T-helper 1 cell treated with Interleukin-12 subunit alpha and Interleukin-12 subunit beta and Interleukin-4 antibody, amounts not matched to agents 30 ng/mL and 1 ng/mL, for 36 hours (primary cell): ENCODE data around the gene MICAL3. TPM values are rescaled to one million over a fixed set of nuclear protein-coding genes. Genes with fewer than 3 reads are reported as not detected.

Source experiments
- intact Hi-C: fragments of 100-400 bp; cut with micrococcal nuclease; formaldehyde crosslinking; loops from one replicate; pipeline ENCODE4 v1.15.1; 2024
- total RNA-seq: library from RNA; stranded (reverse); gene quantifications from 2 replicates; pipeline ENCODE4 v1.2.3, GENCODE V29; 2022

The MICAL3 gene
- total RNA-seq, 1 donor from 2014 or later, result 45.0 TPM

DNA sequence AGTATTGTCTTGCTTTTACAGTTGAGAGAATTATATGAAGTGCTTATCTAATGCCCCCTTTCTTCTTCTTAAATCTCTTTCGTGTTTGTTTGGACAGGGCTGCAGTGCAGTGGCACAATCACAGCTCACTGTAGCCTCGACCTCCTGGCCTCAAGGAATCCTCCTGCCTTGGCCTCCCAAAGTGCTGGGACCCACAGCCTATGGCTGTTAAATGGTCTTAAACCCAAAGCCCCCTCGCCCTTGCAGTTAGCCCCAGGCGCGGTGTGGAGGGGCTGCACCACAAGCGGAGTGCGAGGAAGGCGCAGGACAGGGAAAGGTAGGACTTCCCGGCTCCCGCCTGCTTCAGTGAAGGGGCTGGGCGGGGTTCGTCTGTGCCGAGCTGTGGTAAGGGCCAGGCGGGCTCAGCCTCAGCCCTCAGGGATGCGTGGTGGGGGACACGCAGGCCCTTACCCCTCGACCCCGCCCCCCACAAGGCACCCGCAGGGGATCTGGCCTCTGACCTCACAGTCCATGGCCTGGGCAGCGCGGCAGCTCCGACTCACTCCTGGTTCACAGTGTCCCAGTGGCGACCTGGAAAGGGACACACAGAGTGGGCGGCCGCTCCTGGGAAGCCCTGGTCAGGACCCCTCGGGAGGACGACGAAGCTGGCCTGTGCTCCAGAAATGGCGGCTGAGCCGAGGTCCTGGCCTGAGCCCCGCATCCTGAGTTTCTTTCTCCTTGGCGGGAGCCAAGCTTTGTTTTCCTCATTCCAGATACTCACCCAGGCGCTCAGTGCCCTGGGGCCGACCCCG lies 274.6 kb downstream of the MICAL3 start:
- intact Hi-C loops, result no loop called here

DNA sequence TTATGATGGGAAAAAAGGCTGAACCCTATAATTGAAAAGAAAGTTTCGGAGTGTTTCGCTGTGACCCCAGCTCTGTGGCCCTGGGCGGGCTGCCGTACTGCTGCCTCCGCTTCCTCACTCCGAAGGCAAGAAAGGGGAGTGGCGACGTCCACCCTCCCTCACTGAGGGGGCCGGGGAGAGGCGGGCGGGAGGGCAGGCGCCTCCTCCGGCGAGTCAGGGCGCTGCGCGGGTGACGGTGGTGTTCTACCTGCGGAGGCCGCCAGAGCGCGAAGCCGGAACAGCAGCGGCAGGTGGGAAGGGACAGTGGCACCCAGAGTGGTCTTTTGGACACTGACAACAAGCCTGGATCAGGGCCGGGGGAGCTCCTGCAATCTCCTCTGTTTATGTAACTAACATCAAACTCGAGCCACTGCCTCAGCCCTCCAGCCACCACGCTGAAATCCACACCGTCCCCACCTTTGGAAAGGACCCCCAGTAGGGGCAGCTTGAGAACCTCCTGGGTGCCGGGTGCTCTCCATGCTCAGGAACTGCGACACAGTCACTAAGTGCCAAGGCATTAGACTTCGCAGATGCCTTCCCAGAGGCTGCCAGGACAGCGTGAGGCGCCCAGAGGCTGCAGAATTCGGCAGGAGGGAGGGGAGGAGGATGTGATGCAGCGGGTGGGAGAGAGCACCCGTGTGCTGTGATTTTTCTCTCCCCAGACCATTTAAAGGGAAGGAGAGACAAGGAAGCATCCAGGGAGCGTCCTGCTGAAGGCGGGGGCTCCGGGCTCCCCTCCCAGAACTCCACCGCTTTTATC lies 275.6 kb downstream of the MICAL3 start:
- intact Hi-C loops, result no loop called here

DNA sequence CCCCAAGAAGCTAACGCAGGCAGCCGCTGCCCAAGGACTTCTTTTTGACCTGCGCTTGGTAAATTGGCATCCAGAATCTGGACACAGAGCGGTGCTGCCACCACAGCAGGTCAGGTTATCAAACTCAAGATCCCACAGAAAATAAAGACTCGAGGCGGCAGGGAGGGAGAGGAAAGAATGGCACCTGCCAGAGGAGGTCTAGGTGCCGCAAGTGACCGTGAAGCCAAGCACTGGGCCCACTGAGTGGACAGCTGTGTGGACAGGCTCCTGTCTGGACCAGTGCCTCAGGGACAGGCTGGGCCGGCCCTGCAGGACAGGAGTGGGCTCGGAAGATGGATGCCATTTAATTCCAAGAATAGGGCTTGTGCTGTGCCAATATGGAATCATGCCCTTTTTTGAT lies 277.4 kb downstream of the MICAL3 start:
- intact Hi-C loops, result no loop called here

DNA sequence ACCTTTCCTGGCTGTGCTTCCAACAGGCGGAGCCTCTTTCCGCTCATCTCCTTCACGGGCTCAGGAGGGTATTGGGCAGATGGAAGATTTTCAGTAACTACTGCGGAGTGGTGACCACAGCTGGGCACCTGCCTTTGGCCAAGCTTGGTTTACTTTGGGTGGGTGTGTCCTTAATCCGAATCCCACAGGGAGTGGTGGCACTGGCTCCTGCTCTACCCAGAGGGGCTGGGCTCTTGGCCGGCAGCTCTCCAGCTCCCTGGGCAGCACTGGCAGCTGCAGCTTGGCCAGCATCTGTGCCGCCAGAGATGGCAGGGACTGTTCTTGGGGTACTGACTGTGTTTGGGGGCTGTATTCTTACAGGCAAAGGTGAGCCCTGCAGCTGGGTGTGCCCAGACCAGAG lies 279.9 kb downstream of the MICAL3 start:
- intact Hi-C loops, result no loop called here

DNA sequence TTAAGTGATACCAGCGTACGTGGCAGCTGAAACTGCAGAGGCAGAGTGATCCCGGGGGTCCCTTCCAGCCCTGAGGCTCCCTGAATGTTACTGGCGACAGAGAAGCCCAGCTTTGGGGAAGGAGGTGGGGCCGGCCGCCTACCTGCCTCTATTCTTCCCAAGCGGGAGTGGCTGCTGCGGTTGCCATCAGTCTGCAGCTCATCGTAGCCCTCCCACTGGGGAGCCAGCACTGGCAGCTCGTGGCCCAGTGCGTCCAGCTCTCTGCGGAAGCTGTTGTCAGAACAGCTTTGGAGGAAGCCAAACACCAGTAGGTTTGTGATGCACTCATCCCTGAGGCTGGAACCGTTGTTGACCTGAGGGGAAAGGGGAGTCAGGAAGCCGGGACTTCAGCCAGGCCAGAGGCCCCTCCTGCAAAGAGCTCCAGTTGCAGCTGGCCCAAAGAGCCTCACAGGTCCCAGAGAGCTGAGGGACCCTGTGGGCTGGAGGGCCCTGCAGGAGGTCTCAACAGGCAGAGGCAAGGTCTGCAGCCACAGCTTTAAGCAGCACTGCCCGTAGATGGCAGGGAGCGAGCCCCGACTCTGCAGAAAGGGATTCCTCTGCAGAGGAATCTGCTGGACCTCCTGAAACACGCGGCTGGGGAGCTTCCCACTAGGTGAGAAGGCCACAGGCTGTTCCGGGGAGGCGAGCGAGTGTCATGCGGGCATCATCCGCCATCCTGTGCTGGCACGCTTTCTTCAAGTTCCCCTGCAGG lies 280.5 kb downstream of the MICAL3 start:
- intact Hi-C loops, result loop anchor here (1.0 kb wide), 1 partner anchor 280 kb away; the partner anchor contains the start of gene MICAL3

DNA sequence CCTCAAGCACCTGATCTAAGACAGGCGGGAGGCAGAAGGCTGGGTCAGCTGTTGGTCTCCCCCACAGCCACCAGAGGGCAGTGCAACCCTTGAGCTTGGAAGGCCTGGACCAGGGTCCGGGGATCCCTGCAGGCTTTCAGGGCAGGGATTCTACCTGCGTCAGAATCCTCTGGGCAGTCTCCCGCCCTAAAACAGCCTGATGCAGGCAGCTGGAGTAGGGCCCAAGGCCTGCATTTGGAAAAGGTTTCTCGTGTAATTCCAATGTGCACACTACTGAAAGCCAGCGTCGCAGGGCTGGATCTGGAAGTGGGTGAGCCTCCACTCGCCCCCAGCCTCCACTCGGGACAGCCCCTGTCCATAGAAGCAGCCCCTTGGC lies 281.8 kb downstream of the MICAL3 start:
- intact Hi-C loops, result loop anchor here (1.0 kb wide), 2 partner anchors 43 to 334 kb away; no protein-coding TSS in a partner anchor

DNA sequence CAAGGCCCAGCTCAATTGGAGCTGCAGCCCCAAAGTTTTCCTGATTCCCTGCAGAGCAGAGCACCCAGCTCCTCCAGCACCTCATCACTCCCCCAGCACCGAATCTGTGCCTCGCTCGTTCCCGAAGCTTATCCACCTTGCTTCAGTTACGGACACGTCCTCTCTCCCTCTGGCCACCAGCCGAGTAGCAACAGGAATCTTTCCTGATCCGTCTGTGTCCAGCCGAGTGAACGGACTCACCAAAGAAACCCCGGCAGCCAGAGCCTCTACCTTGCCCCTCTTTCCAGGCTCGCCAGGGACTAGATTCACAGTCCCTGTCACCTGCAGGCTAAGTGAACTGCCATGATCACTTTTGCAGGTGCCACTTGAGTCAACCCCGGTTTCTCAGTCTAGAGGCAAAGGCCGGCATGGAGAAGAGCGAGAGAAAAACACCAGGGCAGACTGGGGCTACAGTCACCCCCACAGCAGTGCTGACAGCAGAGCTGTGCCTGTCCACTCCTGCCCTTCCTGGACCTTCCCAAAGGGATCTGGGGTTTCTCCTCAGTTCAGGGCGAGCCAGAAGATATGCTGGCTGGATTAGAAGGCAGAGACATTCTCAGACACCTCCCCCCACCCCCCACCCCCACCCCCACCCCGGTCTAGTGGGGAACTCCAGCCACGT lies 282.4 kb downstream of the MICAL3 start:
- intact Hi-C loops, result loop anchor here (1.0 kb wide), 2 partner anchors 43 to 334 kb away; no protein-coding TSS in a partner anchor

DNA sequence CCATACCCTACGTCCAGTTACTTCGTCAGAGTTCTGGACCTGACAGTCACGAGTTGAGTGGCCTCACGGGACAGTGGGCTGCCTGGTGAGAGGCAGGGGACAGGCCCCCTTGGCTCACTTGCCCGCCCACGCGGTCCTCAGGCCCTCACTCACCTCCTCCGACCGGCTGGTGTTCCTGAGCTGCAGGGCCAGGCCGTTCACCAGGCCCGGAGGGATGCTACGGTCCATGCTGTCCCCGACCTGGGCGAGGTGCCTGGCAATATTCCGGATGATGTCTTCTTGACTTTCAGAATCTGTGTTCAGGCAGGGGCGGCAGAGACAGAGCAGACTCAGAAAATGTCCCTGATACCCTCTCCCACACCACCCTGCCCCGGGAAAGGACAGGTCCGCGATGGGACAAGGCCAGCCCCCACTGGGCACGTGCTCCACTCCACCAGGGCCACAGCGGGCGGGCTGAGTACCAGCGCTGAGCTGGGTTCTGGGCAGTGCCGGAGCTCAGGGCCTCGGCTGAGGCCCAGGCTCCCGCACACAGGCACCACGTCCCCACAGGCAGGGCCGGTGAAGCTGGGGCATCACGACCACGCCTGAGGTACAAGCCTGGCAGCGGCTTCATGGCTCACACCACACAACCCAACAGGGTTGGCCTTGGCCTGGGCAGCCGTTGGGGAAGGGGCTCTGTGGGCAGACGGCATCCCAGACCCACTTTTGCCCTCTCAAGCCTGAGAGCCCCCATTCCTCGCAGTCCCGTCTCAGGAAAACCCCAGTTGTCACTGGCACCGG lies 285.0 kb downstream of the MICAL3 start:
- intact Hi-C loops, result no loop called here

DNA sequence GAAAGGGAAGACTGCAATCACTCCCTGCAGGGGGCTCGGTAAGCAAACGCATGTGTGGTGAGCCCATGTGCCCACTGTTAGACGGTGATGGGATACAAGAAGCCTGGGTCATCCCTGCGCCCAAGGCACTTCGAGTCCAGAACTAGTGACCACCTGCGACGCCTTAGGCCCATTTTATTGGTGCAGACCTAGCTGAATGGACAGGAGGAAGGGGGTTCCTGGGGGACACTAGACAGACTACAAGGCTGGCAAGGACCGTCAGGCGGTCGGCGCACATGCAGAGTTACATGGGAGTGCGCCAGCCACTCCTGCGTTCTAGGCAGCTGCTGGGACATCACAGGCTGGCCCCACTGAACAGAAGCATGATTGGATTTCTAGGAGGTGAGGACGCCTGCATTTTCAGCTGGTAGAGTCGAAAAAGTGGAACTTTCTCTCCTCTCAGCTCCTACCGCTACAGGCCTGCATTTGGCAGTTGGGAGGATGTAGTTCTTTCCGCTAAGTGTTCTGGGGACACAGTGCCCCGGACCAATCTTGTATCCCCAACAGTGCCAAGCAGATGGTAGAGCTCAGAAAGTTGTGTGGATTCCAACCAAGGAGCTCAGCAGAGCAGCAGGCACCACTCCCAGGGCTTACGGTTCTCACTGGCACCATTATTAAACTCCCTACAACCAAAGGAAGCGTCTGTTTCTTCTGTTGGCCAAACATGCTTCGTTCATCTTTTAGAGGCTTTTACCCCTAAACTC lies 285.8 kb downstream of the MICAL3 start:
- intact Hi-C loops, result no loop called here

Other genes with a start within 250 kb of the MICAL3 start
- 39.4 and 39.5 TPM in 2 replicates for gene PEX26, start 53.4 kb upstream of the MICAL3 start, total RNA-seq
- 1.7 and 1.9 TPM in 2 replicates for gene TUBA8, start 86.2 kb upstream of the MICAL3 start, total RNA-seq
- gene USP18, start 125.6 kb upstream of the MICAL3 start, total RNA-seq, result 58.0 and 59.9 TPM in 2 replicates